ENCODE data around the gene MED13.
"Not testable (repeated sequence)": the region's sequence is repeated elsewhere in the genome, so short reads cannot be mapped to it uniquely, and the experiment has no call there.

MED13 gene

DNA sequence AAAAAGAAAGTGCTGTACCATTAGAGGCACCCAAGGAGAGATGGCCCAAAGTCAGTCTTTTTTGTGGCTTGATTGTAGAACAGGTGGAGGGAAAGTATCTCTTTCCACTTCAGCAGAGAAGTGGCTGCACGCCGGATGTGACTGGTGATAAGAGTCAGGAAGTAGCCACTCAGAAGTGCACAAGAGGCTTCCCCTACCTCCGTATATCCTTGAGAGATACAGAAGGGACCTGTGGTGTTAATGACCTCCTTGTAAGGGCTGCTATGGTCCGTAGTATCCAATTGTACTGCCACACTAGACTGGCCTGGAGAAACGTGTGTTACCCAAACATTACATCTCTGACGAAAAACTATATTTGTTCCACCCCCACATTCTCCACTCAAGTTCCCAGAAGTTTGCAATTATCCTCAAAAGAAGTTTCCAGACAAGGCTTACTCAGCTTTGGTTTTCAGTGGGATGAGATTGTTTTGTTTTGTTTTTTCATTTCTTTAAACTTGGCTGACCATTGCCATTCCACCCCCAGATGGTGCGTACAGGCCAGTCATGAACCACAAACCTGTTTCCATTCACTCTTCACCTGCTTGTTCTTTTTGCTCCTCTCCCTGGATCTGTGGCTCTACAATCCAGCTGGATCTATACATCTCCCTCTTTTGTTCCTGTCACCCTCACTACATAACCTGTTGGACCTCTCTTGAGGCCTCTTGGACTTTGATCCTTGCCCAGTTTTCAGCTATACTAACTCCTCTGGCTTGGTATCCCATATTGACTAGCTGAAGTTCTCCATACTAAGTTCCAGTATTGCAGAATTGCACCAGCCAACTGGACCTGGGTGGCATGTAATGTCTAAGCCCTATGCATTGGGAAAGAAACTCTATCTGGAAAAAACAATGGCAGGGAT is 20.7 kb upstream of the MED13 start:
- DNase-seq, result no peak

DNA sequence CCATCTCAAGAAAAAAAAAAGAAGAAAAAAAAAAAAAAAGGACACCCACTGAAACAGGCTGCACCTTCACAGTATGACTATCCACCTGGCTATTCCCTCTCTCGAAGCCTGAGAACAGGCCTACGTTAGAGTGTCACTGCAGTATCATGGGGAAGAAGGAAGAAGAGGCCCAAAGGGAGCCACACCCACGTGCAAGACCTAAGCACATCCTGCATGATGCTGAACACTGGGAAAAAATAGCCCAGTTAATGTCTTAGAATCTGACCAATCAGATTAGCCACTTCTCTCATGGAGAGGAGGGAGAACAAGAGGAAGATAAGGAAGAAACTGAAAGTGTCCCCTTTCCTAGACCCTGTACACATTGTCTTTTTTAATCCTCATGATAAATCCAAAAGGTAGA is 19.5 kb upstream of the MED13 start:
- no peak for DNase-seq

- DNase-seq, result no peak
These were observed 18.6 kb upstream of the MED13 start for GRCh38 chr17:62083651-62084050.

DNA sequence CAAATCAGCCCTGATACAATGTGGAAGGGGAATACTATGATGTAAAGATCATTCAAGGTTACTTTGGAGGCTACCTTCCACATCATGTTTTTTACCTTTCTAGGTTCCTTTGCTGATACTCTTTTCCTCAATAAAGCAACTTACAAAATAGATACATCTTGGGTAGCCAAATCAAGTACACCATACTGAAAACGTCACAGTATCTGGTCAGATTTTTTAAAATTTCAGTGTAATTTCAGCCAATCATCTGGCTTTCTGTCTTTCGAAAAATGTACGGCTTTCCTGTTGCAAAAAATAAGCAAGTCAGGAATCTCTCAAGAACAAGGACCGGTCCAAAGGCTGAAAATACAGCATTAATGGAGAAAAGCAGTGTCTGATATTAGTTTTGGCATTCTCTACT is 15.6 kb upstream of the MED13 start:
- DNase-seq, result no peak

DNA sequence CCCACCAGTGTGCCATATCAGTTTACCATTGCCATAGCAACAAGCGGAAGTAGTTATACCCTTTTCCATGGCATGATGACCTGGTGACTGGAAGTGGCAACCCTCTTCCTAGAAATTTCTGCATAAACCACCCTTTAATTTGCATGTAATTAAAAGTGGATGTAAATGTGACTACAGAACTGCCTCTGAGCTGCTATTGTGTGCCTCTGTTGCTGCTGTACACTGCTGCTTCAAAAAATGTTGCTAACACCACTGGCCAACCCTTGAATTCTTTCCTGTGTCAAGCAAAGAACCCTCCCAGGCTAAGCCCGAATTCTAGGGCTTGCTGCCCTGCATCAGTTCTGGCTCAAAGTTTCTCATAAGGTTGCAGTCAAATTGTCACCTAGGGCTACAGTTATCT is 12.9 kb upstream of the MED13 start:
- DNase-seq, result no peak

GRCh38 chr17:62076864-62077788 is 12.0 kb upstream of the MED13 start:
- DNase-seq, result no peak

GRCh38 chr17:62075308-62075815 is 10.3 kb upstream of the MED13 start:
- no peak for DNase-seq

DNA sequence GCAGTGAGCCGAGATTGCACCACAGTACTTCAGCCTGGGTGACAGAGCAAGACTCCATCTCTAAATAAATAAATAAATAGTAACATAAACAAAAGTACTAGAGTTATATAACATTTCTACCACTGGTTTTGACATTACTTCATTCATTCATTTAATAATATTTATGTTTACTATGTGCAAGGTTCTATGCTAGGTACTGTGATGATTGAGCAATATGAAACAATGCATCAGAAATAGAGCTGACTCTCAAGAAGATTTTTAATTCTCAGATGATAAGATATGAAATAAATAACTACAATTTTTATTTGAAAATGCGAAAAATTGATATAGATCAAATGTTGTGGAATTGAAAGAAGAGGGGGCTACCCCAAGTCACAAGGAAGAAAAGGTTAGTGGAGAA is 8.9 kb upstream of the MED13 start:
- no peak for DNase-seq

DNA sequence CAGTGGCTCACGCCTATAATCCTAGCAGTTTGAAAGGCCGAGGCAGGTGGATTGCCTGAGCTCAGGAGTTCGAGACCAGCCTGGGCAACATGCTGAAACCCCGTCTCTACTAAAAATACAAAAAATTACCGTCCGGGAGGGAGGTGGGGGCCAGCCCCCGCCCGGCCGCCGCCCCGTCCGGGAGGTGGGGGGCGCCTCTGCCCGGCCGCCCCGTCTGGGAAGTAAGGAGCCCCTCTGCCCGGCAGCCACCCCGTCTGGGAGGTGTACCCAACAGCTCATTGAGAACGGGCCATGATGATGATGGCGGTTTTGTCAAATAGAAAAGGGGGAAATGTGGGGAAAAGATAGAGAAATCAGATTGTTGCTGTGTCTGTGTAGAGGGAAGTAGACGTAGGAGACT is 7.8 kb upstream of the MED13 start:
- not testable (repeated sequence) for DNase-seq

DNA sequence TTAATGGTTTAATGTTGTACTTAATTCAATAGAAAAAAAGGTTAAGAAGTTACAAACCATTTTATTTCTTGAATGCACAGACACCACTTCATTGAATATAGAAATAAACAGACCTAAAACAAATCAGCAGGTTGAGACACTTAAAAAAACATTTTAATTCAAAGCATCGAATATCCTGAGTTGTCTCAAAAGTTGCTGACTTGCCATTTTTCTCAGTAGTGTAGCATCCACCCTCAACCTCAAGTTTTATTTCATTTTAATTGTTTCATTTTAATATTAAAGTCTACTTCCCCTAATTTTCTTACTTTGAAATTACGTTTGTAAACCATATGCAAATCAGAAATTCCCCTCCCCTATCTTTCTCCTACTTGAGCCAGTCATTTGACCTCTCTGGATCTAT is 5.8 kb upstream of the MED13 start:
- DNase-seq, result no peak

DNA sequence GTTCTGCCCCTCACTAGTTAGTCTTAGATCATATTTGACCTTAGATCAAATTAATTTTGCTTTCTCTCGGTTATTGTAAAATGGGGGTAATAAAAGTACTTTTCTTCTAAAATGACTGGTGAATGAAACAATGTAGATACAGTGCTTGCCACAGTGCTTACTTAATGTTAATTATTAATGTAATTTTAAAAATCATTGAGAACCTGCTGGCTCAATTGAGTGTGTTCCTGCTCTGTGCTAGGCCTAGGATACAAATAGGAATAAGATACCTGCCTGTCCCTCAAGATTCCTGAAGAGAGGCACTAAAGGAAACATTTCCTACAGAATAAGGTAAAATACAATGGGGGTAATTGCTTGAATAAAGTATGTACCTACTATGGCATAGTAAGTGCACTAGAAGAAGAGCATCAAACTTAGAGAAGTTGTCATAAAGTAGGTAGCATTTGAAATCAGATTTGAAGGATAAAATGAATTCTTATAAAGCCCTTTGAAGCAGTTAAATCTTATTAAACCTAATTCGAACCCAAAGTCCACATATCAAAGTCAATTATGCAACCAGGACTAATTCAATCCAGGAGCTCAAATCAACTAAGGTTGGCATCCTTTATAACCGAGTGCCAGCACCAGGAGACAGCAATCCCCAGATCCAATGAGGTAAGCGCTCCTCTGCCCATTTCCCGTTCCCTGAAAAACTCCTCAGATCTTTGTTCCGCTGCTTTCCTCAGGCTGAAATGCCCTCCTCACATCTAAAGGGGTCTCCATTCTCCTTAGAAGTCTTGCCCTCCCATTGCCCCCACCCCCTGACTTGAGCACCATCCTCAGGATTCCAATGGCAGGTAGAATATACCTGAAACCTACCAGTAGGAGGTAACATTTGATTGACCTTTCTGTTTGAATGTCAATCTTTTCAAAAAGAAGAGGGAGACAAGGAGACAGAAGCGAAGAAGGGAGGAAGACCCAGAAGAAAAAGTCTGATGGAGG is 2.4 kb upstream of the MED13 start:
- no peak for DNase-seq

- peak; percentile 99 for DNase-seq
These were observed 762 bp upstream of the MED13 start for GRCh38 chr17:62065611-62066468.

DNA sequence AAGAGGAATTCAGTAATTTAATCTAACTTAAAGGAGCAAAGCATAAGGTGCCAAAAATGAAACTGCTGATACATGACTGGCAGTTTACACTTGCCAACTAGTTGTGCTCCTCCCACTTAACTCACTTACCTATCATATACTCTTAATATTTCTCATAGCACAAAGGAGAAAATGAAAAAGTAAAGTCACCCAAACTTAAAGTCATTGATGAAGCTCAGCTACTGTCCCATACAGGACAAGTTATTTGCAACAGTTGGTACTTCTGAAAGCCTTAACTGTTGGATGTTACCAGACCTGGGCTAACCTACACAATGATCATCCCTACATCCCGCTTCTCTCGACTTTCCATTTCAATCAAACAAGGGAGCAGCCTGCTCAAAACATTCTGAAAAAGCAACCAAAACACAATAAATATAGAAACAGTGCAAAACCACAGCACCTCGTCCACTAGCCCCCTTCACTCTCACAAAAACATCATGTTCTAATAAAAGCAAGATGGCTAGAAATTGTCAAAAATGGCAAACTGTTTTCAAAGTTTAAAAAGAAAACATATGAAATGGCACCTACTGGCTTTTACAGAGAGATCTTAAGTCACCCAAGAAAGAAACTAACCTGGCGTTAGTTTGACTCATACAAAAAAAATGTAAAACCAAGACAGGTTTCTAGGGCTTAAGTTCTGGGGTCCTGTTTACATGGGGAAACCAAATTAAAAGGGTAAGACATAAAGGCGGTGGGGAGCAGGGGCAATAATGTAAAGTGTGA is 868 bp downstream of the MED13 start:
- no peak for DNase-seq

- DNase-seq, result no peak
These were observed 2.1 kb downstream of the MED13 start for GRCh38 chr17:62062944-62063343.

GRCh38 chr17:62062302-62062701 is 2.8 kb downstream of the MED13 start:
- no peak for DNase-seq

DNA sequence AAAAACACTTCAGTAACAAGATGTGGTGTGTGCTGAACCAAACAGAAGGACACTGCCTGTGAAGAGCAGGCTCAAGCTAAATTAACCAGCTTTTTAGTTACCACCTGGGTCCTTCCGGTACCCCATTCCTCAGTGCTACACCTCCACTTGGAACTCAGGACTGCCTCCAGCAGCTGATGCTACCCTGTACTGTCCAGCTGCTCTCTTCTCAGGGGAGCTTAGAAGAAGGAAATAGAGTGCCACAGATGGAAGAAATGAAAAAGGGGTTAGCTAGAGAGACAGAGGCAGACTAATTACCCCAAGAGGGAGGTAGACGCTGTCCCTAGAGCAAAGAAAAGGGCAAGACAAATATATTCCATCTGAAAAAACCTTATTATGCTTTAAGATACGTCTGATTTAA is 5.7 kb downstream of the MED13 start:
- no peak for DNase-seq

DNA sequence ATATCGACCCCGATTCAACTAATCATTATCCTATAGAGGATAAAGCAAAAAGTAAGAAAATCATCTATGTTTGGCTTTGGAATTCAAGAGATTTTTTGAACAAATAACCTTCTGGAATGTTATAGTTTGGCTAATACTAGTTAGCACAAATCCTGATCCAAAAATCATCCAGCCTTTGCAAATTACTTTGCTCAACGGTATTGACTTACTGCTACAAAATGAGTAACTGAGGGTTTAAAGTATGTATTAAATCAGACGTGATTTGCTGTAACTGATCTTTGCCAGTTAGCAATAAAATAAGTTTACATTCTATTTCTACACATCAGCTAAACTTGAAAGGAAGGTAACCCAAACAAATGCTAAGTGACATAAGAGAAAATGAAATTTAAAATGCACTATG is 6.5 kb downstream of the MED13 start:
- DNase-seq, result no peak

DNA sequence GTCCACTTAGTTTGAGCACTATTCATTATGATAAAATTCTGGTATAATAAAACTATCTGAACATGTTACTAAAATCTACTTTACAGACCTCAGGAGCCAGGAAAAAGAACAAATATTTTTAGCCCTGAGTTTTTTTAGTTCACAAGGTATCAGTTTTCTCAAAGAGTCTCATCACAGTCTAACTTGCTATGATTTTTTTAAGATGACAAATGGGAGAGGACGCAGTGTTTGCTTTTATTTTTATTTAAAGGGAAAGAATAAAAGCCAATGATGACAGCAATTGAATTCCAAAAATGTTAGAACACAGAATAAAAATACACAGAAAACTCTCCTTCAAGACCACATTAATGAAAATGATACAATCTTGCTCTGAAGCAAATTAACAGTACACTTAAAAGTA is 7.4 kb downstream of the MED13 start:
- DNase-seq, result no peak

GRCh38 chr17:62052765-62053338 is 12.2 kb downstream of the MED13 start:
- DNase-seq, result no peak

GRCh38 chr17:62051053-62051452 is 14.0 kb downstream of the MED13 start:
- DNase-seq, result no peak
